Astrocyte (in vitro differentiated cells and primary cell): Measurements from ENCODE around the gene ZNF436.

Experiments
- EZH2 ChIP-seq: IDR thresholded peaks from 2 replicates; pipeline ENCODE4 v1.6.1; 2012; ENCODE audit warnings: mild to moderate bottlenecking, low read length, inconsistent platforms; ENCODE audit not compliant: insufficient read depth
- TF ChIP-seq, protein P1 (sequence below): IDR thresholded peaks from 2 replicates; pipeline ENCODE4 v1.5.1; 2011; ENCODE audit warnings: low read depth, mild to moderate bottlenecking, inconsistent platforms, low read length, moderate library complexity; ENCODE audit not compliant: insufficient read depth

DNA sequence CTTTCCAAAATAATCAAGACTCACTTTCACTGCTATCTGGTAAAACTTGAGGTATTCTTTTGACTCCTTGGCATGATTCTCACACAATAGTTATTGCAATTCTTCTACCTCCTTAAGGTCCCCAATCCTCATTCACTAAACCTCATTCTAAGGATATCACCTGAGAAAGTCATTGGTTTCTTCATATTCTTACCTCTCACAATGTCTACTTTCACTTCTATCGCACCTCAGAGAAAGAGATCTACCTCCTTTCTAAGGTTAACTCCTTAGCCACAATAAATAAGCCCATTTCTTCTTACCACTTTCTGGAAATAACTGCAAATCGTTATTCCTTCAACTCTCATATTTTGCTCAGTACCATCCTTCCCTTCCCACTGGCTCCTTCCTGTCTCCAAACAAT, 44.2 kb downstream of the ZNF436 start:
- TF ChIP-seq, protein P1, sequence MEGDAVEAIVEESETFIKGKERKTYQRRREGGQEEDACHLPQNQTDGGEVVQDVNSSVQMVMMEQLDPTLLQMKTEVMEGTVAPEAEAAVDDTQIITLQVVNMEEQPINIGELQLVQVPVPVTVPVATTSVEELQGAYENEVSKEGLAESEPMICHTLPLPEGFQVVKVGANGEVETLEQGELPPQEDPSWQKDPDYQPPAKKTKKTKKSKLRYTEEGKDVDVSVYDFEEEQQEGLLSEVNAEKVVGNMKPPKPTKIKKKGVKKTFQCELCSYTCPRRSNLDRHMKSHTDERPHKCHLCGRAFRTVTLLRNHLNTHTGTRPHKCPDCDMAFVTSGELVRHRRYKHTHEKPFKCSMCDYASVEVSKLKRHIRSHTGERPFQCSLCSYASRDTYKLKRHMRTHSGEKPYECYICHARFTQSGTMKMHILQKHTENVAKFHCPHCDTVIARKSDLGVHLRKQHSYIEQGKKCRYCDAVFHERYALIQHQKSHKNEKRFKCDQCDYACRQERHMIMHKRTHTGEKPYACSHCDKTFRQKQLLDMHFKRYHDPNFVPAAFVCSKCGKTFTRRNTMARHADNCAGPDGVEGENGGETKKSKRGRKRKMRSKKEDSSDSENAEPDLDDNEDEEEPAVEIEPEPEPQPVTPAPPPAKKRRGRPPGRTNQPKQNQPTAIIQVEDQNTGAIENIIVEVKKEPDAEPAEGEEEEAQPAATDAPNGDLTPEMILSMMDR, result no peak
- TF ChIP-seq EZH2, result no peak
